Loucy (cell line): ENCODE results near the gene WWC1.

ENCODE experiments used
- H2AFZ ChIP-seq: fragments of 200-600 bp; sonication (generic); 2 replicates; pipeline ENCODE4 v1.6.0; 2016; ENCODE audit warnings: antibody characterized with exemption, mild to moderate bottlenecking, low read length, moderate library complexity
- H3F3A ChIP-seq: fragments of 200-600 bp; 2 replicates; pipeline ENCODE4 v1.6.0; 2016; ENCODE audit warnings: antibody characterized with exemption, low read depth, mild to moderate bottlenecking
- H3K27me3 ChIP-seq: fragments of 200-600 bp; sonication (generic); 2 replicates; pipeline ENCODE4 v1.6.1; 2014; ENCODE audit warnings: low read length, mild to moderate bottlenecking; ENCODE audit not compliant: insufficient read depth, poor library complexity, severe bottlenecking
- H3K36me3 ChIP-seq: fragments of 200-600 bp; sonication (generic); 2 replicates; pipeline ENCODE4 v1.6.1; 2016; ENCODE audit warnings: low read length; ENCODE audit not compliant: insufficient read depth
- H3K4me1 ChIP-seq: fragments of 200-600 bp; sonication (generic); 2 replicates; pipeline ENCODE4 v1.5.1; 2014; ENCODE audit warnings: low read length, mild to moderate bottlenecking; ENCODE audit not compliant: insufficient read depth, poor library complexity, severe bottlenecking
- H3K4me2 ChIP-seq: fragments of 200-600 bp; sonication (generic); 2 replicates; pipeline ENCODE4 v1.6.0; 2014; ENCODE audit warnings: antibody characterized with exemption, low read length, low read depth, mild to moderate bottlenecking; ENCODE audit not compliant: poor library complexity, severe bottlenecking
- H3K4me3 ChIP-seq: fragments of 200-600 bp; sonication (generic); 2 replicates; pipeline ENCODE4 v1.5.1; 2014; ENCODE audit warnings: low read length, mild to moderate bottlenecking, mixed read lengths; ENCODE audit not compliant: poor library complexity, severe bottlenecking
- H3K79me2 ChIP-seq: fragments of 200-600 bp; sonication (generic); 2 replicates; pipeline ENCODE4 v1.6.1; 2014; ENCODE audit warnings: low read length; ENCODE audit not compliant: insufficient read depth
- H3K9ac ChIP-seq: fragments of 200-600 bp; sonication (generic); 2 replicates; pipeline ENCODE4 v1.6.0; 2014; ENCODE audit warnings: mild to moderate bottlenecking, low read depth, low read length, moderate library complexity; ENCODE audit not compliant: poor library complexity, severe bottlenecking
- H3K9me2 ChIP-seq: fragments of 200-600 bp; sonication (generic); replicated peaks from 2 replicates; pipeline ENCODE4 v1.6.1; 2016; ENCODE audit warnings: low read depth, low read length, mixed read lengths
- H3K9me3 ChIP-seq: fragments of 200-600 bp; sonication (generic); 2 replicates; pipeline ENCODE4 v1.6.1; 2014; ENCODE audit warnings: mild to moderate bottlenecking, antibody characterized with exemption, low read length, low read depth; ENCODE audit not compliant: insufficient read depth
- H4K20me1 ChIP-seq: fragments of 200-600 bp; sonication (generic); 2 replicates; pipeline ENCODE4 v1.6.0; 2014; ENCODE audit warnings: antibody characterized with exemption, low read length, mild to moderate bottlenecking; ENCODE audit not compliant: insufficient read depth, poor library complexity, severe bottlenecking
- EZH2phosphoT487 ChIP-seq: fragments of 200-600 bp; IDR thresholded peaks from 2 replicates; pipeline ENCODE4 v1.6.1; 2018; ENCODE audit warnings: antibody characterized with exemption, mild to moderate bottlenecking, moderate library complexity, borderline replicate concordance
- TF ChIP-seq, protein P1 (sequence below): fragments of 200-600 bp; sonication (generic); conservative IDR thresholded peaks from 2 replicates; pipeline ENCODE4 v1.5.1; 2014; ENCODE audit warnings: mild to moderate bottlenecking, antibody characterized with exemption, low read length

WWC1 gene

GRCh38 chr5:168413596-168413995, 122.2 kb downstream of the WWC1 start:
- Histone ChIP-seq H4K20me1 (no peaks in the 10 kb centered on the region), H3K36me3 (no peaks in the 10 kb centered on the region), H3K4me1 (no peaks in the 10 kb centered on the region), H3K4me2 (no peak overlapping the region), H3K9ac (no peak overlapping the region), H3K27me3 (no peaks in the 10 kb centered on the region), H3K9me2 (no peaks in the 10 kb centered on the region), H3K4me3 (no peak overlapping the region), H2AFZ (no peak overlapping the region), H3K9me3 (no peaks in the 10 kb centered on the region), H3F3A (no peaks in the 10 kb centered on the region), H3K79me2 (no peaks in the 10 kb centered on the region)
- TF ChIP-seq, protein P1, sequence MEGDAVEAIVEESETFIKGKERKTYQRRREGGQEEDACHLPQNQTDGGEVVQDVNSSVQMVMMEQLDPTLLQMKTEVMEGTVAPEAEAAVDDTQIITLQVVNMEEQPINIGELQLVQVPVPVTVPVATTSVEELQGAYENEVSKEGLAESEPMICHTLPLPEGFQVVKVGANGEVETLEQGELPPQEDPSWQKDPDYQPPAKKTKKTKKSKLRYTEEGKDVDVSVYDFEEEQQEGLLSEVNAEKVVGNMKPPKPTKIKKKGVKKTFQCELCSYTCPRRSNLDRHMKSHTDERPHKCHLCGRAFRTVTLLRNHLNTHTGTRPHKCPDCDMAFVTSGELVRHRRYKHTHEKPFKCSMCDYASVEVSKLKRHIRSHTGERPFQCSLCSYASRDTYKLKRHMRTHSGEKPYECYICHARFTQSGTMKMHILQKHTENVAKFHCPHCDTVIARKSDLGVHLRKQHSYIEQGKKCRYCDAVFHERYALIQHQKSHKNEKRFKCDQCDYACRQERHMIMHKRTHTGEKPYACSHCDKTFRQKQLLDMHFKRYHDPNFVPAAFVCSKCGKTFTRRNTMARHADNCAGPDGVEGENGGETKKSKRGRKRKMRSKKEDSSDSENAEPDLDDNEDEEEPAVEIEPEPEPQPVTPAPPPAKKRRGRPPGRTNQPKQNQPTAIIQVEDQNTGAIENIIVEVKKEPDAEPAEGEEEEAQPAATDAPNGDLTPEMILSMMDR: no peak
- no peak for TF ChIP-seq EZH2phosphoT487

DNA sequence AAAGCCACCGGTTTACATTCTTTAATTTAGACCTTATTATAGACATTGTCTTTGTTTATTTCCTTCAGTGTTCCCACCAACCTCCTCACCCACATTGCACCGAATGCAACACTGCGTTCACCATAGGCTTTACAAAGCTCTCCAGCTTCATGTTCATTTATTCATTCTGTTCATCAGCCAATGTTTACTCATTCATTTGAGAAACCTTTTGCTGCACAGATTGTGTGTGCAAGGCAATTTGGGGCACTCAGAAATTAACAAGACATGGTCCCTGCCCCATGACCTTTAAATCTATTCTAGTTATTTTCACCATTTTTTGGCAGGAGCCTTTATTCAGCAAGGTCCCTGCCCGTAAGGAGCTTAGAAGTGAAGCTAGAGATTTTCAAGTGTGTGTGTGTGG, 124.0 kb downstream of the WWC1 start:
- H3K9me2 ChIP-seq: no peaks in the 10 kb centered on the region
- no peaks in the 10 kb centered on the region for H3K4me1 ChIP-seq
- H2AFZ ChIP-seq: no peak overlapping the region
- H3K9ac ChIP-seq: no peak overlapping the region
- H3K9me3 ChIP-seq: no peaks in the 10 kb centered on the region
- no peaks in the 10 kb centered on the region for H3K27me3 ChIP-seq
- no peaks in the 10 kb centered on the region for H3K79me2 ChIP-seq
- no peak for TF ChIP-seq EZH2phosphoT487
- TF ChIP-seq, protein P1: no peak
- no peaks in the 10 kb centered on the region for H3F3A ChIP-seq
- no peak overlapping the region for H3K4me2 ChIP-seq
- no peaks in the 10 kb centered on the region for H4K20me1 ChIP-seq
- H3K4me3 ChIP-seq: no peak overlapping the region
- no peaks in the 10 kb centered on the region for H3K36me3 ChIP-seq

- H3K4me1 ChIP-seq: no peaks in the 10 kb centered on the region
- TF ChIP-seq EZH2phosphoT487: no peak
- TF ChIP-seq, protein P1: no peak
- H3K4me2 ChIP-seq: no peak overlapping the region
- no peak overlapping the region for H3K9ac ChIP-seq
- no peaks in the 10 kb centered on the region for H3K36me3 ChIP-seq
- H3K27me3 ChIP-seq: no peaks in the 10 kb centered on the region
- H3K4me3 ChIP-seq: no peak overlapping the region
- H2AFZ ChIP-seq: no peak overlapping the region
- no peaks in the 10 kb centered on the region for H3K9me2 ChIP-seq
- no peaks in the 10 kb centered on the region for H3F3A ChIP-seq
- no peaks in the 10 kb centered on the region for H4K20me1 ChIP-seq
- H3K79me2 ChIP-seq: no peaks in the 10 kb centered on the region
- no peaks in the 10 kb centered on the region for H3K9me3 ChIP-seq
Observed at GRCh38 chr5:168415971-168416370, 124.5 kb downstream of the WWC1 start.
